GM12878 (cell line): Measurements from ENCODE around the gene LPAR6. TPM values are rescaled to one million over a fixed set of nuclear protein-coding genes. Genes with fewer than 3 reads are reported as not detected.
A peak's percentile ranks its signal among the peaks of the same experiment; 100 is the strongest.

Experiments used
- ATAC-seq: fragments of 200-7000 bp; cut with Tn5 transposase; 3 replicates; pipeline ENCODE4 v1.9.1; 2020; ENCODE audit warnings: mild to moderate bottlenecking, moderate library complexity
- BruUV-seq: library from RNA; stranded (reverse); fragments of 400-500 nt; replicated peaks from 2 replicates; lab custom pipeline; 2021; lab: Mats Ljungman, UMichigan
- CTCF ChIA-PET: fragments of 300-600 bp; sonication (Branson Sonifier 250); formaldehyde crosslinking; extraction: SDS; loops from one replicate; lab custom pipeline; 2021; ENCODE audit warnings: inconsistent platforms; lab: Yijun Ruan, JAX
- POLR2A ChIA-PET: fragments of 350-600 bp; formaldehyde crosslinking; extraction: SDS; loops from one replicate; lab custom pipeline; 2021; ENCODE audit warnings: inconsistent platforms; lab: Charles Lee
- RAD21 ChIA-PET: fragments of 300-600 bp; sonication (Branson Sonifier 250); formaldehyde crosslinking; loops from one replicate; lab custom pipeline; 2023; ENCODE audit warnings: antibody characterized with exemption; ENCODE audit not compliant: unreplicated experiment; lab: Charles Lee
- SMC1A ChIA-PET: fragments of 300-600 bp; sonication (Branson Sonifier 250); formaldehyde crosslinking; loops from one replicate; lab custom pipeline; 2023; ENCODE audit not compliant: unreplicated experiment, uncharacterized antibody; lab: Charles Lee
- DNase-seq: peaks from one replicate; pipeline ENCODE4 v3.0.0-alpha.2; 2011; ENCODE audit warnings: low read depth, low spot score
- FAIRE-seq: peaks from 3 replicates; lab custom pipeline; 2011; peaks lifted over from hg19 to GRCh38; lab: Jason Lieb, UNC
- H2AFZ ChIP-seq: 2 replicates; pipeline ENCODE4 v1.6.0; 2011; ENCODE audit warnings: low read depth, low read length, control low read depth; ENCODE audit not compliant: control insufficient read depth
- H3K27ac ChIP-seq: 2 replicates; pipeline ENCODE4 v1.5.1; 2011; ENCODE audit warnings: control low read depth; ENCODE audit not compliant: control insufficient read depth, insufficient read depth
- H3K27me3 ChIP-seq, 2 experiments: replicated peaks in 1 of 2; 2 replicates each; pipeline versions ENCODE4 v1.6.0 to v1.6.1; 2011; ENCODE audit warnings: low read length in 1 of 2; ENCODE audit not compliant: control insufficient read depth in 2 of 2, insufficient read depth in 2 of 2
- H3K36me3 ChIP-seq, 2 experiments: 2 replicates each; pipeline ENCODE4 v1.5.1; 2011; ENCODE audit warnings: low read length in 1 of 2; ENCODE audit not compliant: control insufficient read depth in 2 of 2, insufficient read depth in 2 of 2
- H3K4me1 ChIP-seq: 2 replicates; pipeline ENCODE4 v1.6.1; 2011; ENCODE audit warnings: mild to moderate bottlenecking, low read length, moderate library complexity, mixed read lengths; ENCODE audit not compliant: control insufficient read depth, insufficient read depth
- H3K4me2 ChIP-seq: 2 replicates; pipeline ENCODE4 v1.6.0; 2011; ENCODE audit warnings: control low read depth; ENCODE audit not compliant: control insufficient read depth, insufficient read depth
- H3K4me3 ChIP-seq: fragments of 200-600 bp; sonication (generic); 2 replicates; pipeline ENCODE4 v1.5.1; 2016
- H3K79me2 ChIP-seq: 2 replicates; pipeline ENCODE4 v1.6.0; 2011; ENCODE audit warnings: low read length; ENCODE audit not compliant: control insufficient read depth, insufficient read depth
- H3K9ac ChIP-seq: 2 replicates; pipeline ENCODE4 v1.8.0; 2011; ENCODE audit warnings: low read length, control low read depth, mixed read lengths; ENCODE audit not compliant: control insufficient read depth, insufficient read depth
- H3K9me3 ChIP-seq: replicated peaks from 3 replicates; pipeline ENCODE4 v1.5.1; 2011; ENCODE audit warnings: mild to moderate bottlenecking, low read length; ENCODE audit not compliant: control insufficient read depth, insufficient read depth
- H4K20me1 ChIP-seq: 2 replicates; pipeline ENCODE4 v1.6.0; 2011; ENCODE audit not compliant: control insufficient read depth, insufficient read depth
- ATF2 ChIP-seq: IDR thresholded peaks from 2 replicates; pipeline ENCODE4 v1.6.1; 2012; ENCODE audit warnings: low read length, inconsistent platforms
- CEBPZ ChIP-seq: fragments of 150-350 bp; IDR thresholded peaks from 2 replicates; pipeline ENCODE4 v1.6.1; 2016; ENCODE audit warnings: low read depth, low read length
- DPF2 ChIP-seq: fragments of 450-650 bp; IDR thresholded peaks from 2 replicates; pipeline ENCODE4 v1.6.1; 2017; ENCODE audit warnings: mild to moderate bottlenecking
- EED ChIP-seq: sonication (generic); IDR thresholded peaks from 2 replicates; pipeline ENCODE4 v1.6.1; 2016; ENCODE audit warnings: antibody characterized with exemption, low read depth
- GATAD2B ChIP-seq: fragments of 450-650 bp; conservative IDR thresholded peaks from 2 replicates; pipeline ENCODE4 v1.6.1; 2017; ENCODE audit warnings: low read depth, mild to moderate bottlenecking, moderate library complexity
- HDGF ChIP-seq: fragments of 450-650 bp; IDR thresholded peaks from 2 replicates; pipeline ENCODE4 v1.6.1; 2016; ENCODE audit warnings: antibody characterized with exemption
- IRF5 ChIP-seq: fragments of 450-650 bp; IDR thresholded peaks from 2 replicates; pipeline ENCODE4 v1.6.1; 2017; ENCODE audit warnings: borderline replicate concordance
- NFXL1 ChIP-seq: fragments of 450-650 bp; IDR thresholded peaks from 2 replicates; pipeline ENCODE4 v1.6.1; 2017; ENCODE audit warnings: antibody characterized with exemption, mild to moderate bottlenecking, borderline replicate concordance
- SPI1 ChIP-seq: IDR thresholded peaks from 2 replicates; pipeline ENCODE4 v1.6.1; 2011; ENCODE audit warnings: low read depth, mild to moderate bottlenecking, low read length, moderate library complexity, borderline replicate concordance; ENCODE audit not compliant: insufficient read depth
- TCF12 ChIP-seq: IDR thresholded peaks from 2 replicates; pipeline ENCODE4 v1.6.1; 2011; ENCODE audit warnings: low read depth, mild to moderate bottlenecking, low read length
- WGBS: methylation state at CpG from one replicate; pipeline ENCODE4 v1.1.6; 2016; ENCODE audit warnings: low lambda C conversion rate; ENCODE audit not compliant: insufficient replicate concordance, insufficient coverage; ENCODE audit errors: missing lambda C conversion rate; 5-methylcytosine and 5-hydroxymethylcytosine counted together
- in situ Hi-C: fragments of 300-500 bp; cut with MboI; formaldehyde crosslinking; loops from 9 replicates; pipeline ENCODE4 v1.14.3; 2018; ENCODE audit warnings: mixed read lengths
- intact Hi-C: fragments of 100-400 bp; cut with micrococcal nuclease; formaldehyde crosslinking; loops from one replicate; pipeline ENCODE4 v1.14.2; 2022; ENCODE audit not compliant: unreplicated experiment
- polyA plus RNA-seq, 11 experiments: library from polyadenylated mRNA; depleted of rRNA in 4 of 11; unstranded in 6 of 11; stranded (reverse) in 5 of 11; fragments of >200 nt; fragmentation: Nextera tagmentation in 4 of 11; fragmentation: Illumina TruSeq in 1 of 11; extraction: Ambion mirVana in 4 of 11; extraction: Trizol in 1 of 11; gene quantifications; 1 replicate in 1 of 11; 2 replicates in 10 of 11; pipeline versions ENCODE4 v1.2.1 to v1.2.3, GENCODE V29; 2011 to 2016; ENCODE audit warnings: inconsistent platforms in 2 of 11, missing spikeins in 2 of 11, low read depth in 1 of 11
- total RNA-seq, 4 experiments: library from RNA; depleted of rRNA in 3 of 4; stranded (reverse); fragments of >200 nt in 3 of 4; fragmentation: Illumina TruSeq in 1 of 4; extraction: Trizol in 1 of 4; gene quantifications; 2 replicates each; pipeline versions ENCODE4 v1.2.1 to v1.2.3, GENCODE V29; 2013 to 2021

Gene LPAR6
- total and polyA plus RNA-seq, 10 of the 15 experiments (the other 5 are each of a cell fraction or from before 2014, with no cell fraction given): 1.4 to 4.2 (median 2.8) TPM

- FAIRE-seq: no peak
- Histone ChIP-seq H3K4me3 (peak overlapping the region; percentile 8), H3K27me3 (no peaks in the 10 kb centered on the region), H3K79me2 (peaks cover 33% of the 10 kb centered on the region), H3K9ac (no peak overlapping the region), H2AFZ (no peak overlapping the region), H3K4me2 (peak overlapping the region; percentile 28; the same call in 1 of the 2 replicates), H3K36me3 (no peaks in the 10 kb centered on the region), H4K20me1 (no peaks in the 10 kb centered on the region)
- 91% methylated on average over 5 of the region's 5 CpGs for WGBS
- intact Hi-C loops: no loop called here
- in situ Hi-C loops: no loop called here
- peak; percentile 10; the same call in 2 of the 3 replicates for ATAC-seq
- RAD21 ChIA-PET: no interaction called here
- BruUV-seq: no TSS peak
- POLR2A ChIA-PET: no interaction called here
- SMC1A ChIA-PET: no interaction called here
- CTCF ChIA-PET: no interaction called here
- no peak for DNase-seq
- TF ChIP-seq TCF12 (no peak), IRF5 (no peak), NFXL1 (no peak), GATAD2B (no peak), CEBPZ (no peak), ATF2 (no peak), HDGF (no peak), DPF2 (no peak), EED (no peak), SPI1 (no peak)
- TF ChIP-seq, all 136 proteins: peak for 0
- Histone ChIP-seq H3K9me3 (no peaks in the 10 kb centered on the region), H3K4me1 (no peaks in the 10 kb centered on the region), H3K27ac (no peak overlapping the region)
These were observed 2.7 kb downstream of the LPAR6 start for GRCh38 chr13:48410199-48410598.
